Femur (tissue), 1 donor: Measurements from ENCODE around the gene LPCAT1.
"Not testable (repeated sequence)": the region's sequence is repeated elsewhere in the genome, so short reads cannot be mapped to it uniquely, and the experiment has no call there.

Experiments used
- DNase-seq: peaks from one replicate; pipeline ENCODE4 v3.0.0-alpha.2; 2017

Gene LPCAT1

GRCh38 chr5:1463326-1464095 is 60.2 kb downstream of the LPCAT1 start:
- peak; percentile 11 for DNase-seq

GRCh38 chr5:1462358-1462757 is 61.4 kb downstream of the LPCAT1 start:
- peak; percentile 19 for DNase-seq

- DNase-seq: no peak
Measured at GRCh38 chr5:1461396-1461795, 62.4 kb downstream of the LPCAT1 start.

- DNase-seq: no peak
Measured at GRCh38 chr5:1460054-1460682, 63.6 kb downstream of the LPCAT1 start.

- DNase-seq: not testable (repeated sequence)
Measured at GRCh38 chr5:1459435-1459834, 64.3 kb downstream of the LPCAT1 start.

- not testable (repeated sequence) for DNase-seq
Measured at GRCh38 chr5:1456110-1456881, 67.5 kb downstream of the LPCAT1 start.

- no peak for DNase-seq
Measured at GRCh38 chr5:1453613-1454012, 70.1 kb downstream of the LPCAT1 start.

- DNase-seq: no peak
Measured at GRCh38 chr5:1449081-1449630, 74.6 kb downstream of the LPCAT1 start.

- no peak for DNase-seq
Measured at GRCh38 chr5:1448511-1449011, 75.2 kb downstream of the LPCAT1 start.

GRCh38 chr5:1447671-1448361 is 75.9 kb downstream of the LPCAT1 start:
- DNase-seq: no peak

GRCh38 chr5:1446602-1447343 is 77.0 kb downstream of the LPCAT1 start:
- no peak for DNase-seq

GRCh38 chr5:1445689-1446601 is 77.8 kb downstream of the LPCAT1 start:
- no peak for DNase-seq

- DNase-seq: peak; percentile 67
Measured at GRCh38 chr5:1445313-1445688, 78.5 kb downstream of the LPCAT1 start, which contains the start of gene SLC6A3. Gene SLC6A3, minus strand, starts transcription at chr5:1445440. Its CDS starts 2,243 bp downstream, at chr5:1443197.

- DNase-seq: no peak
Measured at GRCh38 chr5:1444361-1445189, 79.2 kb downstream of the LPCAT1 start.

- DNase-seq: no peak
Measured at GRCh38 chr5:1443991-1444360, 79.8 kb downstream of the LPCAT1 start.

GRCh38 chr5:1443171-1443570 is 80.6 kb downstream of the LPCAT1 start:
- no peak for DNase-seq

GRCh38 chr5:1442222-1443145 is 81.3 kb downstream of the LPCAT1 start:
- DNase-seq: no peak

GRCh38 chr5:1441166-1441865 is 82.4 kb downstream of the LPCAT1 start:
- no peak for DNase-seq
